ENCODE data around the gene SCGB1D1.
A peak's percentile ranks its signal among the peaks of the same experiment; 100 is the strongest.

SCGB1D1 gene

DNA sequence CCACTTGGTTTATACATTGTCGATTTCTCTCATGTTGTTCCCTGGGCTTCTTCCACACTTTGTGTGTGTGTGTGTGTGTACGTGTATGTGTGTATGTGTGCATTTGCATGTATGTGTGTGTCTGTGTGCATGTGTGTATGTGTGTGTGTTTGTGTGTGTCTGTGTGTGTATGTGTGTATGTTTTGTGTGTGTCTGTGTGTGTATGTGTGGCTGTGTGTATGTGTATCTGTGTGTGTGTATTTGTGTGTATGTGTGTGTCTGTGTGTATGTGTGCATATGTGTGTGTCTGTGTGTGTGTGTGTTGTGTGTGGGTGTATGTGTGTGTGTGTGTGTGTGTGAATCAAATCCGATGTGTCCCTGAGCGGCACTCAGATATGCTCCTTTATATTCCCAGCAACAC lies 47.5 kb downstream of the SCGB1D1 start:
- DNase-seq = no peak

DNA sequence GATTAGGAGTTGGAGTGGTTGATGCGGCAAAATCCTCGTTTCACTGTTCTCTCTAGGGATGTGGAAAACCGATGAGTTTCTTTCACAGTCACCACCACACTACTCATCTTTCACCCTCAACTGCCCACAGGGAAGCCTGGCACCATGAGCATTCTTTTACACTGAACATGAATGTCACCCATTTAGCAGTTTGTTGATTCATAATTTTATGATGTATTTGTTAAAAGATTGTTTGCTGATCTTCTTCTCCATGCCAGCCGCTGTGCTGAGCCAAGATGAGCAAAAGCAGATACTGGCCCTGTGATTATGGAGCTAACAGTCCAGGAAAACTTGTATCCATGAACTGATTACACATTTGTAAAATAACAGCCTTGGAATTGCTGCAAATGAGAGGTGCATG lies 48.1 kb downstream of the SCGB1D1 start:
- DNase-seq = no peak

DNA sequence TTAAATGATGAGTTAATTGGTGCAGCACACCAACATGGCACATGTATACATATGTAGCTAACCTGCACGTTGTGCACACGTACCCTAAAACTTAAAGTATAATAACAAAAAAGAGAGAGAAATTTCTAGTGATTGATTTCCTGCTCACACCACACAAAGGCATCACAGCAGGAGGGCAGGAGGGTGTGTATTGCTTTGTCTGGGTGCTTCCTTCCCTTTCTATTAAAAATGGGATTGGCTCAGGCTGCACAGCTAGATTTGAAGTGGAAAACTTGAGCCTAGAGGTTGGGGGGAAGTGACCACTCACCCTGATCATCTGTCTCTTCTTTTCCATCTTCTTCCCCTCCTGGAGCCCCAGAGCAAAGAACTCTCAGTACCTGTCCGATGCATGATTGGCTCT lies 51.1 kb downstream of the SCGB1D1 start:
- DNase-seq = no peak

DNA sequence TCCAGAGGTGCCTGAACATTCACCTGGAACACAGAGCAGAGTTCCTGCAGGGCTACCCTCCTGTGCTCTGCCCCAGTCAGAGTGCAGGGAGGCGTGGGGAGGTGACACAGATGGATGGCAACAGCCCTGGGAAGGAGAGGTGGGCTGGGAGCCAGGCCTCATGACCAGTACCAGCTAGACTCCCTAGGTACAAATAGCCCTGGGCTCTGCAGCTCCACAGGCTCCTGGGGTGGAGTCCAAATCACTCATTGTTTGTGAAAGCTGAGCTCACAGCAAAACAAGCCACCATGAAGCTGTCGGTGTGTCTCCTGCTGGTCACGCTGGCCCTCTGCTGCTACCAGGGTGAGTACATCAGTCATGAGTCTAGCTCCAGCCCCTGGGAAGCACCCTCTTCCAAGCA lies 52.0 kb downstream of the SCGB1D1 start, which contains the start of gene SCGB1D2:
Gene SCGB1D2 (plus strand): TSS at position 219 of the 400 bp plus-strand sequence. CDS start 69 bp downstream, at position 288.
- peak in 1 of 2 experiments; percentile 40 for DNase-seq

All from NCI-H526 (cell line).